ENCODE measurements around the gene TAP1.

The TAP1 gene

GRCh38 chr6:32842021-32842650 is 11.4 kb downstream of the TAP1 start:
- TF ChIP-seq ZNF274 (IDR thresholded peaks at IDR 0.05; ENCODE audit: low read length): no peak
- no peak for TF ChIP-seq ZNF274 (tag by site-specific recombination; IDR thresholded peaks at IDR 0.05; ENCODE audit: borderline replicate concordance)
- TF ChIP-seq ZNF248 (tag by site-specific recombination; IDR thresholded peaks at IDR 0.05): no peak
- TF ChIP-seq ZBTB48 (tag by site-specific recombination; IDR thresholded peaks at IDR 0.05): no peak
- TF ChIP-seq PRDM1 (tag by site-specific recombination; IDR thresholded peaks at IDR 0.05): no peak
- TF ChIP-seq ZNF843 (tag by site-specific recombination; IDR thresholded peaks at IDR 0.05): no peak
- TF ChIP-seq ZNF776 (tag by site-specific recombination; IDR thresholded peaks at IDR 0.05; ENCODE audit: borderline replicate concordance): no peak
- TF ChIP-seq ZNF140 (tag by site-specific recombination; IDR thresholded peaks at IDR 0.05): no peak
- no peak for TF ChIP-seq ZNF747 (tag by site-specific recombination; IDR thresholded peaks at IDR 0.05)
- no peak for TF ChIP-seq TCF7L2 (IDR thresholded peaks at IDR 0.05; ENCODE audit: borderline replicate concordance, low read depth, low read length)
- no peak for TF ChIP-seq ZNF292 (tag by site-specific recombination; IDR thresholded peaks at IDR 0.05; ENCODE audit: borderline replicate concordance, low read depth)
- TF ChIP-seq INSM2 (tag by site-specific recombination; IDR thresholded peaks at IDR 0.05): no peak
- no peak for TF ChIP-seq PRDM2 (tag by site-specific recombination; IDR thresholded peaks at IDR 0.05; ENCODE audit: borderline replicate concordance)
- no peak for TF ChIP-seq SCRT1 (tag by site-specific recombination; IDR thresholded peaks at IDR 0.05; ENCODE audit: borderline replicate concordance)
- no peak for TF ChIP-seq ZNF2 (tag by site-specific recombination; IDR thresholded peaks at IDR 0.05)
- no peak for TF ChIP-seq ZNF548 (tag by site-specific recombination; IDR thresholded peaks at IDR 0.05)
- TF ChIP-seq ZNF48 (tag by site-specific recombination; IDR thresholded peaks at IDR 0.05): no peak
- no peak for TF ChIP-seq ZFP41 (tag by site-specific recombination; IDR thresholded peaks at IDR 0.05; ENCODE audit: borderline replicate concordance)
- TF ChIP-seq GLI2 (tag by site-specific recombination; IDR thresholded peaks at IDR 0.05; ENCODE audit: borderline replicate concordance, low read depth): no peak
- no peak for TF ChIP-seq ZNF76 (tag by site-specific recombination; IDR thresholded peaks at IDR 0.05; ENCODE audit: borderline replicate concordance, low read depth)
- TF ChIP-seq ZNF19 (tag by site-specific recombination; IDR thresholded peaks at IDR 0.05; ENCODE audit: low read depth): no peak
- ChIA-PET POLR2A (interaction anchor here (0.5 kb wide), 1 partner anchor 63 kb away, joined by 4 read pairs; no protein-coding TSS in a partner anchor), CTCF (interaction anchor here (0.6 to 6.7 kb wide), 11 partner anchors 8 to 1512 kb away, joined by 3 to 355 read pairs (median 4); partner anchors contain the start of genes PSMB9 and TAP1)
- Histone ChIP-seq H3K9me3 (ENCODE audit: control insufficient read depth, insufficient read depth, low read depth, low read length) (no peaks in the 10 kb centered on the region), H3K27ac (ENCODE audit: extremely low read depth, low read depth, low read length) (no peak overlapping the region), H3K36me3 (ENCODE audit: control insufficient read depth in 2 of 2, insufficient read depth in 1 of 2, low read length in 2 of 2) (peaks cover 6 to 14% of the 10 kb centered on the region in 2 experiments; a peak in 2 of 3 replicates), H3K4me1 (ENCODE audit: control insufficient read depth, insufficient read depth, low read length) (0 out of 2 replicates have a peak, but pooled peaks cover 3% of the 10 kb centered on the region), H3K4me3 (ENCODE audit: low read depth, low read length) (no peak overlapping the region)
